Adrenal gland (tissue), 5 donors: ENCODE measurements around the gene CNGA1.
"Not testable (repeated sequence)": the region's sequence is repeated elsewhere in the genome, so short reads cannot be mapped to it uniquely, and the experiment has no call there.

Source experiments
- POLR2A ChIP-seq, 2 donors: fragments of 450-650 bp; IDR thresholded peaks; one replicate each; pipeline ENCODE4 v1.6.1; 2017; ENCODE audit warnings: antibody characterized with exemption in 2 of 2, mild to moderate bottlenecking in 2 of 2, moderate library complexity in 1 of 2
- TF ChIP-seq, protein P1 (sequence below), 6 experiments: fragments of 450-650 bp in 4 of 6; fragments of 200-600 bp in 2 of 6; sonication (generic) in 1 of 6; IDR thresholded peaks; 1 replicate in 5 of 6; 2 replicates in 1 of 6; pipeline versions ENCODE4 v1.5.1 to v1.8.0; 2016 to 2021; ENCODE audit warnings: antibody characterized with exemption in 6 of 6, mild to moderate bottlenecking in 2 of 6, moderate library complexity in 1 of 6
- donor health status: DM: no; HTN: no; CAD: no.

- TF ChIP-seq, protein P1, sequence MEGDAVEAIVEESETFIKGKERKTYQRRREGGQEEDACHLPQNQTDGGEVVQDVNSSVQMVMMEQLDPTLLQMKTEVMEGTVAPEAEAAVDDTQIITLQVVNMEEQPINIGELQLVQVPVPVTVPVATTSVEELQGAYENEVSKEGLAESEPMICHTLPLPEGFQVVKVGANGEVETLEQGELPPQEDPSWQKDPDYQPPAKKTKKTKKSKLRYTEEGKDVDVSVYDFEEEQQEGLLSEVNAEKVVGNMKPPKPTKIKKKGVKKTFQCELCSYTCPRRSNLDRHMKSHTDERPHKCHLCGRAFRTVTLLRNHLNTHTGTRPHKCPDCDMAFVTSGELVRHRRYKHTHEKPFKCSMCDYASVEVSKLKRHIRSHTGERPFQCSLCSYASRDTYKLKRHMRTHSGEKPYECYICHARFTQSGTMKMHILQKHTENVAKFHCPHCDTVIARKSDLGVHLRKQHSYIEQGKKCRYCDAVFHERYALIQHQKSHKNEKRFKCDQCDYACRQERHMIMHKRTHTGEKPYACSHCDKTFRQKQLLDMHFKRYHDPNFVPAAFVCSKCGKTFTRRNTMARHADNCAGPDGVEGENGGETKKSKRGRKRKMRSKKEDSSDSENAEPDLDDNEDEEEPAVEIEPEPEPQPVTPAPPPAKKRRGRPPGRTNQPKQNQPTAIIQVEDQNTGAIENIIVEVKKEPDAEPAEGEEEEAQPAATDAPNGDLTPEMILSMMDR (IDR thresholded peaks at IDR 0.05), result not testable (repeated sequence)
- TF ChIP-seq POLR2A (IDR thresholded peaks at IDR 0.05), result not testable (repeated sequence)
These were observed 93.2 kb downstream of the CNGA1 start for GRCh38 chr4:47923261-47923608.
